Mucosa of descending colon (tissue), 3 donors: Measurements from ENCODE around the gene LIN28B. TPM values are rescaled to one million over a fixed set of nuclear protein-coding genes. Genes with fewer than 3 reads are reported as not detected.

Experiments
- ATAC-seq: fragments of 200-7000 bp; cut with Tn5 transposase; one replicate; pipeline ENCODE4 v1.9.1; 2020; ENCODE audit warnings: mild to moderate bottlenecking, moderate library complexity
- DNase-seq, 3 donors: peaks; one replicate each; pipeline ENCODE4 v3.0.0-alpha.2; 2020
- H3K36me3 ChIP-seq: fragments of 200-600 bp; one replicate; pipeline ENCODE4 v1.8.0; 2021; ENCODE audit warnings: low read depth, mild to moderate bottlenecking
- H3K4me1 ChIP-seq: fragments of 200-600 bp; one replicate; pipeline ENCODE4 v1.8.0; 2021; ENCODE audit warnings: low read depth, mild to moderate bottlenecking
- H3K4me3 ChIP-seq: fragments of 200-600 bp; one replicate; pipeline ENCODE4 v1.8.0; 2021; ENCODE audit warnings: mild to moderate bottlenecking
- H3K9me3 ChIP-seq: fragments of 200-600 bp; one replicate; pipeline ENCODE4 v1.8.0; 2021; ENCODE audit warnings: mild to moderate bottlenecking
- intact Hi-C, 2 donors: fragments of 100-400 bp; cut with DNase I in 1 of 2; cut with micrococcal nuclease in 1 of 2; formaldehyde crosslinking; loops; one replicate each; pipeline versions ENCODE4 v1.11.0 to v1.11.1; 2022; cut with DNase I, micrococcal nuclease
- total RNA-seq, 3 donors: library from RNA; stranded (reverse); fragmentation: NEBNext Ultra II Directional in 2 of 3; extraction: Animal tissue kit (Norgen Biotek cat#: 25700) in 2 of 3; gene quantifications; one replicate each; pipeline versions ENCODE4 v1.2.1 to v1.2.4, GENCODE V29; 2021 to 2023
- TF ChIP-seq, protein P1 (sequence below): fragments of 200-600 bp; IDR thresholded peaks from one replicate; pipeline ENCODE4 v1.8.0; 2022; ENCODE audit warnings: antibody characterized with exemption, mild to moderate bottlenecking
- donor health status: DM: no; HTN: no; CAD: no; lungs with moderate emphysema.
- donor health status: DM: no; HTN: no; CAD: no.
- donor health status: DM: no; HTN: yes; CAD: no.

LIN28B gene
- total RNA-seq, 3 donors from 2014 or later = not detected

DNA sequence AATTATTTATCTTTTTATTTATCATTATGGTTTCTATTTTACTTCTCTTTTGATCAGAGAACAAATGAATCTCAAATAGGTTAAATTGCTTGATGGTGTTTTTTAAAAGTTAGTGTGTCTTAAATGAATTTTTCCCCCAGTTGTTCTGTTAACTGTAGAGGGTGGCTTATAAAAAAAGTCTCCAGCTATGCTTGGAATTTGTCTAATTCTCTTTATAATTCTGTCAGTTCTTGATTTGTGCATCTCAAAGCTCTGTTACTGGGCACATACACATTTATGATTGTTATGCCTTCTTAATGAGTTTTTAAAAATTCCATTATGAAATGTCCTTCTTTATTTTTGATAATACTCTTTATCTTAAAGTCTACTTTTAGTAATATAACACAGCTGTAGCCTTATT is 58.0 kb downstream of the LIN28B start:
- Histone ChIP-seq H3K4me1 (no peaks in the 10 kb centered on the region), H3K9me3 (no peaks in the 10 kb centered on the region), H3K4me3 (no peak overlapping the region), H3K36me3 (no peaks in the 10 kb centered on the region)
- TF ChIP-seq, protein P1, sequence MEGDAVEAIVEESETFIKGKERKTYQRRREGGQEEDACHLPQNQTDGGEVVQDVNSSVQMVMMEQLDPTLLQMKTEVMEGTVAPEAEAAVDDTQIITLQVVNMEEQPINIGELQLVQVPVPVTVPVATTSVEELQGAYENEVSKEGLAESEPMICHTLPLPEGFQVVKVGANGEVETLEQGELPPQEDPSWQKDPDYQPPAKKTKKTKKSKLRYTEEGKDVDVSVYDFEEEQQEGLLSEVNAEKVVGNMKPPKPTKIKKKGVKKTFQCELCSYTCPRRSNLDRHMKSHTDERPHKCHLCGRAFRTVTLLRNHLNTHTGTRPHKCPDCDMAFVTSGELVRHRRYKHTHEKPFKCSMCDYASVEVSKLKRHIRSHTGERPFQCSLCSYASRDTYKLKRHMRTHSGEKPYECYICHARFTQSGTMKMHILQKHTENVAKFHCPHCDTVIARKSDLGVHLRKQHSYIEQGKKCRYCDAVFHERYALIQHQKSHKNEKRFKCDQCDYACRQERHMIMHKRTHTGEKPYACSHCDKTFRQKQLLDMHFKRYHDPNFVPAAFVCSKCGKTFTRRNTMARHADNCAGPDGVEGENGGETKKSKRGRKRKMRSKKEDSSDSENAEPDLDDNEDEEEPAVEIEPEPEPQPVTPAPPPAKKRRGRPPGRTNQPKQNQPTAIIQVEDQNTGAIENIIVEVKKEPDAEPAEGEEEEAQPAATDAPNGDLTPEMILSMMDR = no peak
- intact Hi-C loops = no loop called here
- ATAC-seq (no peak), DNase-seq (no peak)

DNA sequence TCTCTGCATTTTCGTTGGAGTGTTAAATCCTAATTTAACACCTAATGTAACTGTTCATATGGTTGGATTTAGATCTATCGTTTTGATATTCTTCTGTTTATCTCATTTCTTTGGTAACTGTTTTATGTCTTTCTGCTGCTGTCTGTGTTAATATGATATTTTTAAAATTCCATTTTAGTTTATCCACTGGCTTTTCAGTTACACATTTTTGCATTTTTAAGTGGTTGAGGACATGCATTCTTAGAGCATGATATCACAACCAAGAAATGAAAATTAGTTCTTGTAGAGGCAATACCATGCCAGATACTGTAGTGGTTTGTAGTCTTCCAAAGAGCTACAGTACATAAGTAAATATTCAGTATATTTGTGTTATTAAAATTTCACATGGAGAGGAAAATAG is 58.6 kb downstream of the LIN28B start:
- Histone ChIP-seq H3K9me3 (no peaks in the 10 kb centered on the region), H3K36me3 (no peaks in the 10 kb centered on the region), H3K4me3 (no peak overlapping the region), H3K4me1 (no peaks in the 10 kb centered on the region)
- TF ChIP-seq, protein P1 = no peak
- intact Hi-C loops = no loop called here
- no peak for DNase-seq
- no peak for ATAC-seq

DNA sequence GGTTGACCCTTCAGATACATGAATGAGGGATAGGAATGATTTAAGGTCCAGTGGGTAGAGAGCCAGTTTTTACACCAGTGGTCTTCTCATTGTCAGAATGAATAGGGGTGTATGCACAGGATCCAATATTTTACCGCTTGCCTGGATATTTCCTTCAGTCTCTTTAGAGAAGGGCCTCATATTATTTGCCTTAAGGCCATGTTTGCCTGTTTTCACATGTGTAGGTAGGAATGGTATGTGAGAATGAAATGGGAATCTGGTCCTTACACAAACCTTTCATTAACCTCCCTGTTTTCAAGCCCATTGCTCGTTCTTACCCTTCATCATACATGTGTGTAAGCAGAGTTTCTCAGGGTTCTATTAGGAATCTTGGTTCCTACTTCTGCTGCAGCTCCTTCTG is 62.4 kb downstream of the LIN28B start:
- DNase-seq = no peak
- TF ChIP-seq, protein P1 = no peak
- Histone ChIP-seq H3K4me3 (no peak overlapping the region), H3K9me3 (no peaks in the 10 kb centered on the region), H3K36me3 (no peaks in the 10 kb centered on the region), H3K4me1 (no peaks in the 10 kb centered on the region)
- ATAC-seq = no peak
- intact Hi-C loops = no loop called here

DNA sequence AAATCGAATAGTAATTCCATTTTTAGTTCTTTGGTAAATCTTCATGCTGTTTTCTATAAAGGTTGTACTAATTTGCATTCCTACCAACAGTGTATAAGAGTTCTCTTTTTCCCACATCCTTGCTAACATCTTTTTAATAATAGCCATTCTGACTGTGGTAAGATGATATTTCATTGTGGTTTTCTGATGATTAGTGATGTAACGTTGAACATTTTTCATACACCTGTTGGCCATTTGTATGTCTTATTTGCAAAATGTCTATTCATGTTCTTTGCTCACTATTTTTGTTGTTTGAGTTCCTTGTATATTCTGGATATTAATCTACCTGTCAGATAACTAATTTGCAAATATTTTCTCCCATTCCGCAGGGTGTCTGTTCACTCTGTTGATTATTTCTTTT is 64.5 kb downstream of the LIN28B start:
- H3K9me3 ChIP-seq = no peaks in the 10 kb centered on the region
- H3K36me3 ChIP-seq = no peaks in the 10 kb centered on the region
- TF ChIP-seq, protein P1 = no peak
- intact Hi-C loops = no loop called here
- H3K4me1 ChIP-seq = no peaks in the 10 kb centered on the region
- H3K4me3 ChIP-seq = no peak overlapping the region
- no peak for DNase-seq
- ATAC-seq = no peak

DNA sequence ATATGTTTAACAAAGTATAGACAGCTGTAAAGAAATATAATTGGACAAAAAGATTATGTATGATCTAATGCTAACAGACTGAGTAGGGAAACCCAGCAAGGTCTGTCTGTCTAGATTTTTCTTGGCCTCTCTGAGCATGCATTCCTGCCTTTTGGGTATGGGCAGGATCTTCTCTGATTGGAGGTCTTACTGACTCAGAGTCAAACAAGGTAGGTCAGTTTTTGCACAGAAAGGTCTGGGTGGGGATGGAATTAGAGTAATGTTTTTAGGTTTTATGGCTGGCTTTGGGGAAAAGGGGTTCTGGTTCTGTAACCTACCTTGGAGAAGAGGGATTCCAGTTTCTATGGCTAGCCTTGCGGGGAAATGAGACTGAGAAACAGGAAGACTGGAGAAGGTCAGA is 65.5 kb downstream of the LIN28B start:
- no peaks in the 10 kb centered on the region for H3K36me3 ChIP-seq
- ATAC-seq (no peak), DNase-seq (no peak)
- intact Hi-C loops = no loop called here
- H3K9me3 ChIP-seq = no peaks in the 10 kb centered on the region
- no peak overlapping the region for H3K4me3 ChIP-seq
- H3K4me1 ChIP-seq = no peaks in the 10 kb centered on the region
- TF ChIP-seq, protein P1 = no peak

DNA sequence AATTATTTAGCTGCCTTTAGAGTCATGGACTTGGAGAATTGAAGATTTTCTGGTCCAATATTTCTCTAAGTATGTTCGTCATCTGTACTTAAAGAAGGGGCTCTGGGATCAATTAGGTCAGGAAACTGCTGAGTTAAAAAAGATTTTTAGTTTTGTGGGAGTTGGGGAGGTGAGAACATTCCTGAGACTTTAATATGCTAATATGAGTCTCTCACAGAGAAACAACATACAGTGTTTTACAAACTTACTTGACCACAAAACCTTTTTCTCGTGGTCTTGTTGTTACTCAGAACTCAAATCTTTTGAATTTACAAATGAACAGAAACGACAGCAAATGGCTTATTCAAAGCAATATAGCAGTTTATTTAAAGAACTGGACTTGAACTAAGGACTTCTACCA is 67.9 kb downstream of the LIN28B start:
- no peak for ATAC-seq
- no peak overlapping the region for H3K4me3 ChIP-seq

More for the DNA sequence above, 67.9 kb downstream of the LIN28B start:
- no peaks in the 10 kb centered on the region for H3K4me1 ChIP-seq
- no peak for DNase-seq
- H3K36me3 ChIP-seq = no peaks in the 10 kb centered on the region
- intact Hi-C loops = no loop called here
- H3K9me3 ChIP-seq = no peaks in the 10 kb centered on the region
- TF ChIP-seq, protein P1 = no peak
